Embryonic facial prominence (tissue), 1 donor: ENCODE results near the gene STIM1.
"Not testable (repeated sequence)": the region's sequence is repeated elsewhere in the genome, so short reads cannot be mapped to it uniquely, and the experiment has no call there.

Experiments used
- DNase-seq: peaks from one replicate; pipeline ENCODE4 v3.0.0-alpha.2; 2016; ENCODE audit errors: extremely low spot score

Gene STIM1

GRCh38 chr11:4026389-4026788, 170.9 kb downstream of the STIM1 start:
- DNase-seq, result no peak

DNA sequence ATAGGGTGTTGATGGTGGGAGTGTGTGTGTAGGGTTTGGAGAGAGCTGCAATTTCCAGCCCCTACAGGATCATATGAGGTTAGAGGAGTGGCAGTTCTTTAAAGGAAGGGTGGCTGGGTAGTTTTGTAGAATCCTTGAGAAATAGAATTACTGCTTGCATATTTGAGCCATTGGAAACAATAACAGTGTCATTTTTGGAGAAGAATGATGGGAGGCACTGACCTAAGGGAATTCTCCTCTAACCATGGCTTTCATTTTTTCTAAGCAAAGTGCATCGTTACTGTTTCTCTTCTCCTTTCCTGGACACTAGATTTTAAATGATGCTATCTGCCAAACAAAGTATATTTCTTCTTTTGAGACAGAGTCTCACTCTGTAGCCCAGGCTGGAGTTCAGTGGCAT, 172.3 kb downstream of the STIM1 start:
- no peak for DNase-seq

GRCh38 chr11:4030197-4030596, 174.7 kb downstream of the STIM1 start:
- DNase-seq, result no peak

DNA sequence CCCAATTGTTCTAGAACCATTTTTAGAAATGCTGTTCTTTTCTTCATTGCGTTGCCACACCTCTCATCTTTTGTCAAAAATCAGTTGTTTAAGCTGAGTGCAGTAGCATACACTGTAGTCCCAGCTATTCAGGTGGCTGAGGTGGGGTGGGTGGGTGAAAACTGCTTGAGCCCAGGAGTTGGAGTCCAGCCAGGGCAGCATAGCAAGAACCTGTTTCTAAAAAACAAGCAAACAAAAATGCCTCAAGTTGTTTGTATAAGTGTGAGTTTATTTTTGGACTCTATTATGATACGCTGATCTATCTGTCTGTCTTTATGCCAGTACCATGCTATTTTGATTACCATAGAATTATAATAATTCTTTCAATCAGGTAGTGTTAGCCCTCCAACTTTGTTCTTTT, 176.6 kb downstream of the STIM1 start:
- no peak for DNase-seq

- DNase-seq, result no peak
These were observed 180.5 kb downstream of the STIM1 start for GRCh38 chr11:4035985-4036384.

GRCh38 chr11:4039011-4039410, 183.5 kb downstream of the STIM1 start:
- DNase-seq, result no peak

GRCh38 chr11:4040461-4040860, 185.0 kb downstream of the STIM1 start:
- DNase-seq, result no peak

DNA sequence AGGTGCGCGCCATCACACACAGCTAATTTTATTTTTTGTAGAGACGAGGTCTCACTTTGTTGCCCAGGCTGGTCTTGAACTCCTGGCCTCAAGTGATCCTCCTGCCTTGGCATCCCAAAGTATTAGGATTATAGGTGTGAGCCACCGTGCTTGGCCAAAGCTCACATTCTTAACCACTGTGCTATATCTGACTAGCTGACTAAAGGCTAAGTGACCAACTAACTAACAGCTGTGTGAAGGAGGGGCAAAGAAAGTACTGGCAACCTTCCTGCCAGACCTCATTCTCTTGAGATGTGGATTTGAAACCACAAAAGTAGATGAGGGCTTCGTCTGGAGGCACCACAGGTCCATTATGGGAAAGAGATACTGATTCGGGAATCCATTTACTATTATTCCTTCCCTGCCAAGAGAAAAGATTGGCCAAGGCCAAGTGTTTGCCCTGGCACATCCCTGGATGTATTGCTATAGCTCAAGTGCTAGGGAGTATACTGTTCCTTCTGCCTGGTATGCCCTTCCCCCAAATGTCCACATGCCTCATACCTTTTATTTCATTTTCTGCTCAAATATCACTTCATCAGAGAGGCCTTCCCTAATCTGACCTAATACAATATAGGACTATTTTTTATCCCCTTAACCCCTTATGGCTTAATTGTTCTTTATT, 186.4 kb downstream of the STIM1 start:
- DNase-seq, result no peak

- no peak for DNase-seq
These were observed 189.6 kb downstream of the STIM1 start for GRCh38 chr11:4044976-4045646.

DNA sequence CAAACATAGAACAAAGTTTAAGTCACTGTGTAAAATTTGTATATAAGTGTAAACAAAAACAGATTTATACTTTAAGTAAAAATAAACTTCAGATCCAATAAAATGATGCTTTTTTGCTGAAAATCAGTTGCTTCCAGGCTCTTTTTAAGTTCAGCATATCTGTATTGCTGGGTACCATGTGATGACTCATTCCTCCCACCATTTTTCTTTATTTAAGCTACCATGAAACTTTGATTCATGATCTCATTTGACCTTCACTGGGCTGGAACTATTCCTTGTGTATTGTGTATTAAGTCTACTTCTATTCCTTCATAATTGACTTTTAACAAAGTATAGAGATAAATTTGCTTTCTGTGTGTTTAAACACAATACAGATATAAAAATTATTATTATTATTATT, 192.9 kb downstream of the STIM1 start:
- DNase-seq, result no peak

DNA sequence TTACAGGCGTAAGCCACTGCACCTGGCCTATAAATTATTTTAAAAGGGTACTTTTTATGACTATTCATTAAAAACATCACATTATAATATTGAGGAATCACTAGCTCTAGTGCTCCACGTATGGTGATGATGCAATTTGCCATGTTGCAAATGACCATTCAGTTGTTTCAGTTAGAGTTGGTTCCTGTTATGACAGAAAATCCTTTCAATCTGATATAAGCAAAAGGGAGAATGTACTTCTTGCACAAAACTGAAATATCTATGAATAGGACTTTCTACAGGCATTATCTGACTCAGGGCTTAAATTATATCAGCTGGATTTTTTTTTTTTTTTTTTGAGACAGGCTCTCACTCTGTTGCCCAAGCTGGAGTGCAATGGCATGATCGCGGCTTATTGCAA, 193.5 kb downstream of the STIM1 start:
- DNase-seq, result no peak

DNA sequence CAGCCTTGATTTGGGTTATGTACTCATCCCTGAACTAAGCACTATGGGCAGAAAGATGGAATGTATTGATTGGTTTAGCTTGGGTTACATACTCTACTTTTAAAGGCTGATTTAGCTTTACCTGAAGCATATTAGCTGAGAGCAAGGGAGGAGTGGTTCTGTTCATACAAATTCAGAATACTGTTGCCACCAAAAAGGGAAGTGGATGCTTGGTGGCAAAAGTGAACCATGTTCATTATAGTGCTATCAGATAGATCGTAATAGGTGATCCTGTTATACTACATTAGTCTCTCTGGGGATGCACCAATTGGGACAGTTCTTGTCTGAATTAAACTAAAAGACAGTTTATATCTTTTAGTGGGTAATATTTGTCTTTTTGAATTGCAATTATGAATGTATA, 194.7 kb downstream of the STIM1 start:
- no peak for DNase-seq

GRCh38 chr11:4053200-4053599, 197.7 kb downstream of the STIM1 start:
- DNase-seq, result not testable (repeated sequence)

- no peak for DNase-seq
These were observed 199.2 kb downstream of the STIM1 start for GRCh38 chr11:4054643-4055042.

- DNase-seq, result no peak
These were observed 204.0 kb downstream of the STIM1 start for GRCh38 chr11:4059424-4059823.

DNA sequence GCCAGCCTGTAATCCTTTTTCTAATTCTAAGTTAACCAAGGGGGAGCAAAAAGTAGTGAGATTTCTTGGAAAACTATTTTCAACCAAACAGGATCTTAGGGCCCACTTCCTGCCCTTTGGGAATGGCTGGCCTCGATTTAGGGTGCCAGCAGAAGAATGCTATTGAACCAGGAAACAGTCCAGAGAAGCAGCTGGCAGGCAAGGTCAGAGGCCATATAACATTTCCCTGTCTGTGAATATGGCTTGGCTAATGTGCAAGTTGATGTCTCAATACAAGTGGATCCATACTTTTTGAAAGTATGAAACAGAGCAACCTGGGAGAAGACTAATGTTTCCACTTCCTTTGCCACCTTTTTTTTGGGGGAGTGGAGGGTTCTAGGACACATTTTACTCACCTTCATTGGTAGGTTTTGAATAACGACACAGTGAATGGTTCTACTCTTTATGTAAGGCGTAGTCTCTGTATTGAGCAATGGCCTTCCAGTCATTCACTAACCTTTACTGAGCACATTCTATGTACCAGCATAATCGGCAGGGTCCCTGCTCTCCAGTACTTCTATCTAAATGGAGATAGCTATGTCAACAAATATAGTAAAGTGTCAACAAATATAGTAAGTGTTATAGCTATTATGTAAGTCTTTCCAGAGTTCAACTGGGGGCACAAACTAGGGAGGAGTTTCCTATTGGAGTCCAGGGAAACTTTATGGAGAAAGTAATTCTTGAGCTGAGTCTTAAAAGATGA, 204.9 kb downstream of the STIM1 start:
- DNase-seq, result no peak

- DNase-seq, result no peak
These were observed 206.2 kb downstream of the STIM1 start for GRCh38 chr11:4061700-4062099.

- no peak for DNase-seq
These were observed 207.9 kb downstream of the STIM1 start for GRCh38 chr11:4063348-4063747.

DNA sequence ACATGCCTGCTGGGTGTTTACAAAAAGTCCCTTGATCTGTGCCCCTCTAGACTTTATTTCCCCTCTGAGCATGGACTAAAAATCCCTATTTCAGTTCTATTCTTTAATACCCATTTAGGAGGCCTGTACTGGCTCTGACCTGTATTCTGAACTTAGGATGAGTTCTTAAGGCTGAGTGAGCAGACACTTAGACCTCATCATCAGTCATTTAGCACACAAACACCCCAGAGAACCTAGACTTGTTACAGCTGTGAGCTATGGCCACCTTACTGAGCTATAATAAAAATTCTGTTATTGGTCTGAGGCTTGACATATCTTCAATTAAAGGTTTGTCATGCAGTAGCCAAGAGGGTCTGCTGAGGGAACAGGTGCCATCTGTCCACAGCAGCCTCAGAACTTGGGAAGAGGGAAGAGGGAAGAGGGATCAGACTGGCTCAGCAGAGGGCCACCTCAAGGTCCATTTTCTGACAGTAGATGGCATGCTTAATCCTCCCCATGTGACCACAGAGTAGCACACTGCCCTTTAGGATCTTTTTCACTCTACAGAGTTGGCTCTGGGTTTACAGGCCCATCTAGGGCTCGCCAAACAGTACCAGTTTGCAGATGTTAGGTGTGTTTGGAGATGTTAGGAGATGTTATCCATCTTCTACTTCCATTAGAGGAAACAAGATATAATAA, 209.0 kb downstream of the STIM1 start:
- no peak for DNase-seq

DNA sequence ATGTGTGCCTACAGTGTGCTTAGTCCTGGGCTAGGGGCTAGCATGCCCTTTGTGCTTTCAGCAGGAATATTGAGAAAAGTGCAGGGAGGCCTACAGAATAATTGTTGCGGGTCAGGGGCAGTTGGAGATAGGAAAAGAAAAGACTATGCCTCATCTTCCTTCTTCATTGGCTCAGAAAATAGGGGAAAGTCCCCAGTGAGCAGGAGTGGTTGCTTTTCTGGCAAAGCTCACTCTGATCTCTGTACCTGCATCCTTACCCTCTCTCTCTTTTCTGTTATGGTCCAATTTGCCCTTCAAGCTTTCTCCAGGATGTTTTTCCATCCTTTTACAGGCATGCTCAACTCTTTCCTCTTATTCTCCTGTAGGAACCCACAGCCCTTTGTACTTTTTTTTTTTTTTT, 209.6 kb downstream of the STIM1 start:
- no peak for DNase-seq

DNA sequence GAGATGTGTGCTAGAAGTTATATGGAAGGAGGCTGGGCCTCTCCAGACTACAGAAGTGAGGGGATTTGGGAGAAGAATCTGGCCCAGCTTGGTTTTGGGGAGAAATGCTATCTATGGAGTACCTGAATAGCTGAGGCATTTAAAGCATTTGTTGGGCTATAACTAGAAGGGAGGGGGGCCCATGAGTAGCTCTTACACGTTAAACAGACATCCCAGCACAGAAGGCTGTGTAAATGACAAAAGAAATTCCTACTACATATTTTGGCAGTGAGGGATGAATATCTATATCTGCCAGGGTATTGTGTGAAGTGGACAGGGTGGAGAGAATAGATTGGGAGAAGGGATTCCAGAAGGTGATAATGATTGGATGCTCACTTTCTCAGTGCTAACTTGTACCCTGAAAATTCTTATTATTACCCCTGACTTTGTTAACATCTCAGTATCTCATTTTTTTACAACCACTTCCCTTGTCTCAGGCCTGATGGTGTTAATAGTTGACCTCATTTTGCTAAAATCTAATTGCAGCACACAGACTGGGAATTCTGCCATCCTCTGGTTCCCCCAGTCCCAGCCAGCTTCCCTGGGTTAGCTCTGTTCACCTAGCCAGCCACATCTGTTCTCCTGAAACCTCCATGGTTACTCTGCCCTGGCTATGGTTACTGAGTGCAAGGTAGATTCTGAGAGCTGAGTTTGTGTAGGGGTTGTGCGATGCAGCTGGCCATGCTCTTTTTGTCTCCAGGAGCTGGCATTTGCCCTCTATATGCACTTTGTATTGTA, 210.3 kb downstream of the STIM1 start:
- DNase-seq, result no peak

GRCh38 chr11:4066910-4067309, 211.4 kb downstream of the STIM1 start:
- DNase-seq, result no peak
